H1 (cell line): ENCODE measurements around the gene CDC42EP3. TPM values are rescaled to one million over a fixed set of nuclear protein-coding genes. Genes with fewer than 3 reads are reported as not detected.

ENCODE experiments used
- CTCF ChIA-PET: fragments of 300-600 bp; sonication (Branson Sonifier 250); formaldehyde crosslinking; loops from one replicate; lab custom pipeline; 2021; ENCODE audit not compliant: partially characterized antibody; lab: Charles Lee
- POLR2A ChIA-PET: fragments of 300-600 bp; sonication (Branson Sonifier 250); formaldehyde crosslinking; loops from one replicate; lab custom pipeline; 2021; ENCODE audit warnings: inconsistent platforms; ENCODE audit not compliant: partially characterized antibody; lab: Charles Lee
- DNase-seq, 2 experiments: peaks; one replicate each; pipeline versions ENCODE4 v3.0.0 to v3.0.0-alpha.2; 2010 to 2022; ENCODE audit warnings: low spot score in 2 of 2, low read depth in 1 of 2, mixed read lengths in 1 of 2
- FAIRE-seq: peaks from 2 replicates; lab custom pipeline; 2011; peaks lifted over from hg19 to GRCh38; lab: Jason Lieb, UNC
- H2AFZ ChIP-seq: 2 replicates; pipeline ENCODE4 v1.8.1; 2012; ENCODE audit warnings: low read length, inconsistent platforms
- H2AK5ac ChIP-seq: 2 replicates; pipeline ENCODE4 v1.6.1; 2013; ENCODE audit warnings: low read depth, low read length
- H2BK120ac ChIP-seq: replicated peaks from 2 replicates; pipeline ENCODE3; 2013; ENCODE audit warnings: low read depth, low read length, inconsistent platforms
- H2BK12ac ChIP-seq: 2 replicates; pipeline ENCODE4 v1.6.1; 2013; ENCODE audit warnings: low read depth, low read length
- H2BK15ac ChIP-seq: 2 replicates; pipeline ENCODE4 v1.6.1; 2013; ENCODE audit warnings: low read length
- H2BK20ac ChIP-seq: 2 replicates; pipeline ENCODE4 v1.6.1; 2013; ENCODE audit warnings: low read length
- H2BK5ac ChIP-seq: 2 replicates; pipeline ENCODE4 v1.6.1; 2013; ENCODE audit warnings: low read depth, low read length
- H3K14ac ChIP-seq: 2 replicates; pipeline ENCODE4 v1.6.1; 2013; ENCODE audit warnings: inconsistent platforms; ENCODE audit not compliant: insufficient read length
- H3K18ac ChIP-seq: 2 replicates; pipeline ENCODE4 v1.6.1; 2013; ENCODE audit warnings: low read length; ENCODE audit errors: extremely low read depth
- H3K23ac ChIP-seq: 2 replicates; pipeline ENCODE4 v1.6.1; 2013; ENCODE audit warnings: inconsistent platforms; ENCODE audit not compliant: insufficient read length
- H3K23me2 ChIP-seq: 2 replicates; pipeline ENCODE4 v1.6.1; 2013; ENCODE audit warnings: low read depth, low read length
- H3K27ac ChIP-seq: 2 replicates; pipeline ENCODE4 v1.6.1; 2011; ENCODE audit warnings: low read depth, low read length, inconsistent platforms
- H3K27me3 ChIP-seq, 4 experiments: replicated peaks in 1 of 4; 1 replicate in 1 of 4; 2 replicates in 3 of 4; pipeline versions ENCODE4 v1.6.1 to v1.8.1; 2011 to 2013; ENCODE audit warnings: low read length in 3 of 4, mild to moderate bottlenecking in 3 of 4, inconsistent platforms in 2 of 4, mixed read lengths in 2 of 4, moderate library complexity in 1 of 4; ENCODE audit not compliant: control insufficient read depth in 3 of 4, insufficient read depth in 3 of 4; ENCODE audit errors: extremely low read depth in 1 of 4
- H3K36me3 ChIP-seq, 4 experiments: 2 replicates each; pipeline versions ENCODE4 v1.6.1 to v1.8.1; 2011 to 2013; ENCODE audit warnings: mild to moderate bottlenecking in 4 of 4, low read length in 3 of 4, moderate library complexity in 2 of 4, control low read depth in 1 of 4, inconsistent platforms in 1 of 4; ENCODE audit not compliant: insufficient read depth in 4 of 4, control insufficient read depth in 2 of 4
- H3K4ac ChIP-seq: replicated peaks from 2 replicates; pipeline ENCODE3; 2013; ENCODE audit warnings: low read length, low read depth, mixed read lengths, inconsistent platforms; ENCODE audit not compliant: insufficient read length
- H3K4me1 ChIP-seq, 4 experiments: replicated peaks in 1 of 4; 1 replicate in 1 of 4; 2 replicates in 3 of 4; pipeline versions ENCODE4 v1.6.1 to v1.8.1; 2011 to 2013; ENCODE audit warnings: low read length in 3 of 4, inconsistent platforms in 2 of 4, mixed read lengths in 1 of 4; ENCODE audit not compliant: insufficient read depth in 4 of 4, control insufficient read depth in 3 of 4
- H3K4me2 ChIP-seq, 2 experiments: 2 replicates each; pipeline versions ENCODE4 v1.6.1 to v1.8.1; 2011 to 2013; ENCODE audit warnings: low read depth in 2 of 2, low read length in 2 of 2, control low read depth in 1 of 2, inconsistent platforms in 1 of 2, mild to moderate bottlenecking in 1 of 2; ENCODE audit not compliant: insufficient read depth in 1 of 2
- H3K4me3 ChIP-seq, 4 experiments: fragments of 200-600, 300-600 bp in 1 of 4; sonication (generic), shearing (Covaris generic), sonication (Bioruptor Twin) in 1 of 4; 2 replicates each; pipeline versions ENCODE4 v1.5.1 to v1.8.1; 2011 to 2016; ENCODE audit warnings: low read length in 4 of 4, low read depth in 3 of 4, control low read depth in 2 of 4, inconsistent platforms in 2 of 4, mild to moderate bottlenecking in 2 of 4, mixed read lengths in 1 of 4, moderate library complexity in 1 of 4; ENCODE audit not compliant: insufficient read depth in 2 of 4; ENCODE audit errors: extremely low read depth in 1 of 4
- H3K56ac ChIP-seq: replicated peaks from 2 replicates; pipeline ENCODE3; 2013; ENCODE audit warnings: low read depth, mild to moderate bottlenecking, mixed read lengths, low read length, inconsistent platforms; ENCODE audit not compliant: insufficient read length
- H3K79me1 ChIP-seq: 2 replicates; pipeline ENCODE4 v1.6.1; 2013; ENCODE audit warnings: low read depth, low read length, control low read depth
- H3K79me2 ChIP-seq, 2 experiments: 2 replicates each; pipeline versions ENCODE4 v1.6.1 to v1.8.1; 2012 to 2013; ENCODE audit warnings: low read length in 2 of 2, mild to moderate bottlenecking in 2 of 2, inconsistent platforms in 1 of 2; ENCODE audit not compliant: insufficient read depth in 2 of 2, control insufficient read depth in 1 of 2
- H3K9ac ChIP-seq, 4 experiments: replicated peaks in 1 of 4; 1 replicate in 1 of 4; 2 replicates in 3 of 4; pipeline versions ENCODE4 v1.6.1 to v1.8.1; 2011 to 2013; ENCODE audit warnings: low read depth in 3 of 4, low read length in 3 of 4, control low read depth in 2 of 4, mild to moderate bottlenecking in 2 of 4, moderate library complexity in 2 of 4, inconsistent platforms in 1 of 4; ENCODE audit errors: extremely low read depth in 1 of 4
- H3K9me3 ChIP-seq, 2 experiments: 2 replicates each; pipeline versions ENCODE4 v1.6.1 to v1.8.1; 2012 to 2013; ENCODE audit warnings: mild to moderate bottlenecking in 2 of 2, moderate library complexity in 2 of 2, control low read depth in 1 of 2, inconsistent platforms in 1 of 2, low read depth in 1 of 2, low read length in 1 of 2, mixed read lengths in 1 of 2; ENCODE audit not compliant: insufficient read depth in 2 of 2
- H4K20me1 ChIP-seq, 2 experiments: replicated peaks in 1 of 2; 2 replicates each; pipeline versions ENCODE3 to v1.8.1; 2011 to 2013; ENCODE audit warnings: inconsistent platforms in 2 of 2, low read length in 2 of 2, mild to moderate bottlenecking in 1 of 2; ENCODE audit not compliant: insufficient read depth in 2 of 2, control insufficient read depth in 1 of 2
- H4K5ac ChIP-seq: 2 replicates; pipeline ENCODE4 v1.6.1; 2013; ENCODE audit warnings: low read length, low read depth, mixed read lengths, inconsistent platforms; ENCODE audit not compliant: insufficient read length
- H4K8ac ChIP-seq: 2 replicates; pipeline ENCODE4 v1.8.0; 2013; ENCODE audit warnings: mild to moderate bottlenecking, moderate library complexity, low read length, inconsistent platforms; ENCODE audit not compliant: insufficient read depth; ENCODE audit errors: extremely low read depth
- H4K91ac ChIP-seq: replicated peaks from 2 replicates; pipeline ENCODE3; 2013; ENCODE audit warnings: low read length, mixed read lengths, inconsistent platforms; ENCODE audit not compliant: insufficient read length
- BCL11A ChIP-seq, 2 experiments: IDR thresholded peaks; one replicate each; pipeline ENCODE4 v1.6.1; 2011; ENCODE audit warnings: low read depth in 2 of 2, low read length in 2 of 2, mild to moderate bottlenecking in 2 of 2
- CEBPB ChIP-seq: IDR thresholded peaks from 2 replicates; pipeline ENCODE4 v1.6.1; 2012; ENCODE audit warnings: low read depth, low read length
- E2F6 ChIP-seq: IDR thresholded peaks from 2 replicates; pipeline ENCODE4 v1.6.1; 2012; ENCODE audit warnings: inconsistent platforms
- EGR1 ChIP-seq: IDR thresholded peaks from 2 replicates; pipeline ENCODE4 v1.6.1; 2011; ENCODE audit warnings: low read depth, low read length, borderline replicate concordance
- GTF2F1 ChIP-seq: IDR thresholded peaks from 2 replicates; pipeline ENCODE4 v1.6.1; 2012; ENCODE audit warnings: low read depth, low read length, improper control_type of control experiment, borderline replicate concordance
- KDM5A ChIP-seq: fragments of 200-600 bp; IDR thresholded peaks from 2 replicates; pipeline ENCODE4 v1.7.1; 2012; ENCODE audit warnings: mild to moderate bottlenecking, low read length, inconsistent platforms, mixed read lengths
- NANOG ChIP-seq: IDR thresholded peaks from 2 replicates; pipeline ENCODE4 v1.6.1; 2011; ENCODE audit warnings: low read length, low read depth, mild to moderate bottlenecking, inconsistent platforms; ENCODE audit not compliant: insufficient read depth, poor library complexity, severe bottlenecking
- POLR2AphosphoS5 ChIP-seq: IDR thresholded peaks from 2 replicates; pipeline ENCODE4 v1.6.1; 2011; ENCODE audit warnings: low read depth, low read length
- POU5F1 ChIP-seq: IDR thresholded peaks from 2 replicates; pipeline ENCODE4 v1.6.1; 2011; ENCODE audit warnings: low read depth, mild to moderate bottlenecking, low read length, moderate library complexity
- SP2 ChIP-seq: IDR thresholded peaks from 2 replicates; pipeline ENCODE4 v1.6.1; 2012; ENCODE audit warnings: mild to moderate bottlenecking, low read length, inconsistent platforms
- SP4 ChIP-seq: IDR thresholded peaks from 2 replicates; pipeline ENCODE4 v1.6.1; 2012; ENCODE audit warnings: low read length, inconsistent platforms
- TBP ChIP-seq: IDR thresholded peaks from 2 replicates; pipeline ENCODE4 v1.6.1; 2011; ENCODE audit warnings: low read depth, low read length, improper control_type of control experiment
- TCF12 ChIP-seq: IDR thresholded peaks from 2 replicates; pipeline ENCODE4 v1.6.1; 2011; ENCODE audit warnings: low read depth, mild to moderate bottlenecking, low read length
- ZNF274 ChIP-seq: IDR thresholded peaks from 2 replicates; pipeline ENCODE4 v1.7.0; 2012; ENCODE audit warnings: low read length, borderline replicate concordance; ENCODE audit errors: extremely low read depth
- WGBS, 2 experiments: shearing (Covaris generic) in 1 of 2; methylation state at CpG; one replicate each; pipeline versions ENCODE4 v1.1.6 to v1.1.7; 2013 to 2015; ENCODE audit warnings: low lambda C conversion rate in 2 of 2, mixed read lengths in 2 of 2, inconsistent platforms in 1 of 2, low coverage in 1 of 2, missing lambda C conversion rate in 1 of 2; ENCODE audit not compliant: insufficient replicate concordance in 2 of 2, insufficient coverage in 1 of 2, insufficient read length in 1 of 2; ENCODE audit errors: extremely low coverage in 1 of 2, missing lambda C conversion rate in 1 of 2; 5-methylcytosine and 5-hydroxymethylcytosine counted together
- polyA plus RNA-seq, 7 experiments: library from polyadenylated mRNA; depleted of rRNA in 3 of 7; stranded (reverse) in 5 of 7; unstranded in 2 of 7; fragments of >200 nt in 5 of 7; fragments of 200-250 nt in 2 of 7; gene quantifications; 1 replicate in 5 of 7; 2 replicates in 1 of 7; 4 replicates in 1 of 7; pipeline versions ENCODE4 v1.2.1 to v1.2.3, GENCODE V29; 2011 to 2013; ENCODE audit warnings: missing spikeins in 2 of 7, mixed read lengths in 2 of 7
- total RNA-seq: library from RNA; stranded (reverse); fragmentation: NEBNext Ultra II Directional; extraction: Animal tissue kit (Norgen Biotek cat#: 25700); gene quantifications from 2 replicates; pipeline ENCODE4 v1.2.1, GENCODE V29; 2021

Gene CDC42EP3
- total and polyA plus RNA-seq, 2 of the 8 experiments (the other 6 are each of a cell fraction or from before 2014, with no cell fraction given): 18.4 to 24.7 TPM

GRCh38 chr2:37644191-37644590 lies 27.3 kb downstream of the CDC42EP3 start:
- no peak overlapping the region for H4K8ac ChIP-seq
- no peak overlapping the region for H3K14ac ChIP-seq
- H2BK15ac ChIP-seq: no peak overlapping the region
- 88% methylated on average over 5 of the region's 5 CpGs; no CpG with 5 or more reads in 1 of the 2 experiments for WGBS, 2 experiments
- no peak overlapping the region for H3K4me3 ChIP-seq
- no peak overlapping the region for H3K27ac ChIP-seq
- H3K36me3 ChIP-seq: peaks cover 5 to 32% (median 12%) of the 10 kb centered on the region in 4 experiments; a peak in 7 of 8 replicates
- H4K20me1 ChIP-seq: peaks cover 0 to 2% of the 10 kb centered on the region in 2 experiments
- no peak overlapping the region for H3K23ac ChIP-seq
- no peak overlapping the region for H2BK120ac ChIP-seq
- no peaks in the 10 kb centered on the region for H3K23me2 ChIP-seq
- no peak overlapping the region for H3K56ac ChIP-seq
- H3K4me2 ChIP-seq: no peak overlapping the region
- no peak overlapping the region for H3K4ac ChIP-seq
- H2BK5ac ChIP-seq: no peak overlapping the region
- no peak overlapping the region for H4K91ac ChIP-seq
- TF ChIP-seq ZNF274: no peak
- no peak for TF ChIP-seq SP2
- no peak for TF ChIP-seq POLR2AphosphoS5
- TF ChIP-seq CEBPB: no peak
- TF ChIP-seq TBP: no peak
- no peak for TF ChIP-seq GTF2F1
- no peak for TF ChIP-seq NANOG
- TF ChIP-seq TCF12: no peak
- no peak for TF ChIP-seq SP4
- no peak for TF ChIP-seq E2F6
- no peak for TF ChIP-seq KDM5A
- TF ChIP-seq POU5F1: no peak
- TF ChIP-seq BCL11A (IDR thresholded peaks at IDR 0.05; ENCODE audit: low read depth in 2 of 2, low read length in 2 of 2): no peak
- TF ChIP-seq EGR1: no peak
- peaks cover 9% of the 10 kb centered on the region for H3K79me1 ChIP-seq
- no peak overlapping the region for H4K5ac ChIP-seq
- no peak overlapping the region for H3K9ac ChIP-seq
- no peak overlapping the region for H2AK5ac ChIP-seq
- FAIRE-seq: no peak
- ChIA-PET POLR2A (no interaction called here), CTCF (interaction anchor here (1.0 to 1.9 kb wide), 3 partner anchors 11 to 229 kb away, joined by 3 to 5 read pairs (median 3); no protein-coding TSS in a partner anchor)
- no peaks in the 10 kb centered on the region for H3K27me3 ChIP-seq
- no peak overlapping the region for H3K18ac ChIP-seq
- peaks cover 5 to 7% of the 10 kb centered on the region in 2 experiments; a peak in 2 of 4 replicates for H3K9me3 ChIP-seq
- no peak overlapping the region for H2BK12ac ChIP-seq
- no peak overlapping the region for H2AFZ ChIP-seq
- H2BK20ac ChIP-seq: no peak overlapping the region
- DNase-seq: no peak
- peaks cover 0 to 4% (median 0%) of the 10 kb centered on the region in 4 experiments; a peak in 1 of 7 replicates for H3K4me1 ChIP-seq
- peaks cover 0 to 16% of the 10 kb centered on the region in 2 experiments; a peak in 2 of 4 replicates for H3K79me2 ChIP-seq
